DND-41 (cell line): Measurements from ENCODE around the gene SAMMSON.

Experiments used
- ATAC-seq: fragments of 200-7000 bp; cut with Tn5 transposase; 3 replicates; pipeline ENCODE4 v1.9.1; 2021; ENCODE audit warnings: low read depth; ENCODE audit not compliant: insufficient read depth
- DNase-seq: peaks from one replicate; pipeline ENCODE4 v3.0.0-alpha.2; 2020
- H2AFZ ChIP-seq: 2 replicates; pipeline ENCODE4 v1.6.0; 2012; ENCODE audit warnings: low read depth, low read length
- H3K27ac ChIP-seq: 2 replicates; pipeline ENCODE4 v1.5.1; 2012; ENCODE audit warnings: low read length, inconsistent platforms
- H3K27me3 ChIP-seq: fragments of 200-600 bp; sonication (generic); 2 replicates; pipeline ENCODE4 v1.6.0; 2012; ENCODE audit warnings: low read length, mild to moderate bottlenecking, inconsistent platforms; ENCODE audit not compliant: insufficient read depth, poor library complexity
- H3K36me3 ChIP-seq: 2 replicates; pipeline ENCODE4 v1.5.1; 2012; ENCODE audit warnings: low read length, inconsistent platforms; ENCODE audit not compliant: insufficient read depth
- H3K4me1 ChIP-seq: 2 replicates; pipeline ENCODE4 v1.5.1; 2012; ENCODE audit warnings: mild to moderate bottlenecking, low read length; ENCODE audit not compliant: insufficient read depth
- H3K4me2 ChIP-seq: 2 replicates; pipeline ENCODE4 v1.6.0; 2012; ENCODE audit warnings: mild to moderate bottlenecking, moderate library complexity, low read length, inconsistent platforms; ENCODE audit not compliant: insufficient read depth
- H3K4me3 ChIP-seq, 2 experiments: fragments of 200-600 bp in 1 of 2; shearing (Covaris generic) in 1 of 2; 2 replicates each; pipeline ENCODE4 v1.5.1; 2012 to 2016; ENCODE audit warnings: inconsistent platforms in 2 of 2, low read length in 2 of 2, mild to moderate bottlenecking in 2 of 2, low read depth in 1 of 2, moderate library complexity in 1 of 2
- H3K79me2 ChIP-seq: 2 replicates; pipeline ENCODE4 v1.6.0; 2012; ENCODE audit warnings: low read length, inconsistent platforms; ENCODE audit not compliant: insufficient read depth
- H3K9ac ChIP-seq: 2 replicates; pipeline ENCODE4 v1.6.0; 2012; ENCODE audit warnings: low read depth, mild to moderate bottlenecking, inconsistent platforms, low read length, moderate library complexity
- H3K9me3 ChIP-seq: 2 replicates; pipeline ENCODE4 v1.5.1; 2012; ENCODE audit warnings: low read length, moderate library complexity, mild to moderate bottlenecking, inconsistent platforms; ENCODE audit not compliant: insufficient read depth, severe bottlenecking
- H4K20me1 ChIP-seq: 2 replicates; pipeline ENCODE4 v1.6.0; 2012; ENCODE audit warnings: low read length; ENCODE audit not compliant: insufficient read depth
- CTCF ChIP-seq: IDR thresholded peaks from 2 replicates; pipeline ENCODE4 v1.5.1; 2012; ENCODE audit warnings: borderline replicate concordance, low read length, moderate library complexity, mild to moderate bottlenecking; ENCODE audit not compliant: poor library complexity, severe bottlenecking; ENCODE audit errors: extremely low read depth
- EZH2 ChIP-seq: IDR thresholded peaks from 3 replicates; pipeline ENCODE4 v1.6.1; 2012; ENCODE audit warnings: borderline replicate concordance, low read depth, mild to moderate bottlenecking, moderate library complexity, low read length, inconsistent platforms; ENCODE audit not compliant: severe bottlenecking

Gene SAMMSON

GRCh38 chr3:70000028-70000410, 486 bp downstream of the SAMMSON start:
- H3K4me3 ChIP-seq, result no peak overlapping the region
- no peaks in the 10 kb centered on the region for H3K27me3 ChIP-seq
- H2AFZ ChIP-seq, result no peak overlapping the region
- H3K79me2 ChIP-seq, result no peaks in the 10 kb centered on the region
- H3K9ac ChIP-seq, result no peak overlapping the region
- no peak for TF ChIP-seq EZH2
- TF ChIP-seq CTCF, result no peak
- no peaks in the 10 kb centered on the region for H3K4me1 ChIP-seq
- no peaks in the 10 kb centered on the region for H3K36me3 ChIP-seq
- no peak overlapping the region for H3K27ac ChIP-seq
- H3K4me2 ChIP-seq, result no peak overlapping the region
- no peaks in the 10 kb centered on the region for H4K20me1 ChIP-seq
- no peaks in the 10 kb centered on the region for H3K9me3 ChIP-seq
- DNase-seq (no peak), ATAC-seq (no peak)

DNA sequence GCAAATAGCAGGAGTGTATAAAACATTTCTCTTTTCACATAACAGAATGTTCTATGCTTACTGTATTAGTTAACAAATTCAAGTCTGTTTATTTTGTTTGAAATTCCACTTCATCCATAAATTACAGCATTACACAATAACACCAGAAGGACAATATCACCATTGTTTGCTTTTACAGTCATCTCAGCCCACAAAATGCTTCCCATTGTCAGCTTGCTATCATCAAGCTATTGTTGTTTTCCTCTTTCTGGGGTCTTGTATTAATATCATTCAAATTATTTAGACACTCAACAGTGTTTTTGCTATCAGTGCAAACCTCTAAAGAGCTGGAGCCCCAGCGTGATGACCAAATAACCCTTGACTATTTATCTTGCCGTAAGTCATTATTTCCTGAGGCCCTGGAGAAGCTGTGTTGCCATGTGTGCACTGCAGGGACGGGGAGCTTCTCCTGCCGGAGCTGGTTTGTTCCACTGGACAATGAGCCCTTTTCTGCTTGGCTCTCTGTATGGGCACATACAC, 1.1 kb downstream of the SAMMSON start:
- H4K20me1 ChIP-seq, result no peaks in the 10 kb centered on the region
- H3K4me3 ChIP-seq, result no peak overlapping the region
- no peaks in the 10 kb centered on the region for H3K79me2 ChIP-seq
- no peak overlapping the region for H3K27ac ChIP-seq
- no peaks in the 10 kb centered on the region for H3K27me3 ChIP-seq
- no peaks in the 10 kb centered on the region for H3K36me3 ChIP-seq
- no peak overlapping the region for H2AFZ ChIP-seq
- no peaks in the 10 kb centered on the region for H3K9me3 ChIP-seq
- TF ChIP-seq EZH2 (no peak), CTCF (no peak)
- no peaks in the 10 kb centered on the region for H3K4me1 ChIP-seq
- ATAC-seq (no peak), DNase-seq (no peak)
- H3K9ac ChIP-seq, result no peak overlapping the region
- no peak overlapping the region for H3K4me2 ChIP-seq

GRCh38 chr3:70003119-70003518, 3.6 kb downstream of the SAMMSON start:
- no peak overlapping the region for H3K27ac ChIP-seq
- no peaks in the 10 kb centered on the region for H3K9me3 ChIP-seq
- H3K79me2 ChIP-seq, result no peaks in the 10 kb centered on the region
- no peak overlapping the region for H3K4me3 ChIP-seq
- H2AFZ ChIP-seq, result no peak overlapping the region
- no peak overlapping the region for H3K4me2 ChIP-seq
- TF ChIP-seq CTCF (no peak), EZH2 (no peak)
- no peak for DNase-seq
- H3K27me3 ChIP-seq, result no peaks in the 10 kb centered on the region
- no peak overlapping the region for H3K9ac ChIP-seq
- ATAC-seq, result no peak
- no peaks in the 10 kb centered on the region for H3K36me3 ChIP-seq
- no peaks in the 10 kb centered on the region for H4K20me1 ChIP-seq
- no peaks in the 10 kb centered on the region for H3K4me1 ChIP-seq

DNA sequence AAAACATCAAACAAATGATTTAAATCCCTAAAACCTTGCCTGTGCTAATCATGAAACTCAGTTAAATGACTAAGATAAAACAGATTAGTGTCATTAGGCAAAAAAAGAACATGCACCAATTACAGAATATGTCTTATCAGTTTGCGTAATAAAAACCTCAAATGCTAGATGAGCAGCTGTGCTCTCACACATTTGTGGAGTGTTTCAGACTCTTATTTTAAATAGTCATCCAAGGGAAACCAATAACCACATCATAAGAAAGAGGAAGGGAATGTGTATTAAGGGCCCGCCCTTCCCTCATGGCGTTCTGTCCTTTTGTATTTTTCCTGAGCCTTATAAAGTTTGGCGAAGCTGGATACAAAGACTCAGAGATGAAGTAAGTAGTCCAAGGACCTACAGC, 6.6 kb downstream of the SAMMSON start:
- ATAC-seq (no peak; the same call in 2 of the 3 replicates), DNase-seq (no peak)
- H4K20me1 ChIP-seq, result no peaks in the 10 kb centered on the region
- no peak overlapping the region for H2AFZ ChIP-seq
- H3K4me2 ChIP-seq, result no peak overlapping the region
- no peak overlapping the region for H3K27ac ChIP-seq
- H3K79me2 ChIP-seq, result no peaks in the 10 kb centered on the region
- H3K9me3 ChIP-seq, result no peaks in the 10 kb centered on the region
- H3K9ac ChIP-seq, result no peak overlapping the region
- no peaks in the 10 kb centered on the region for H3K27me3 ChIP-seq
- no peaks in the 10 kb centered on the region for H3K4me1 ChIP-seq
- H3K36me3 ChIP-seq, result no peaks in the 10 kb centered on the region
- no peak overlapping the region for H3K4me3 ChIP-seq
- TF ChIP-seq CTCF (no peak), EZH2 (no peak)
